Naive thymus-derived CD4-positive, alpha-beta T cell (primary cell): ENCODE data around the gene TNNC1. TPM values are rescaled to one million over a fixed set of nuclear protein-coding genes. Genes with fewer than 3 reads are reported as not detected.

Experiments used
- ATAC-seq: fragments of 150-1000 bp; cut with Tn5 transposase; 2 replicates; pipeline ENCODE4 v1.10.0; 2021; ENCODE audit warnings: mild to moderate bottlenecking, moderate library complexity
- CTCF ChIA-PET: fragments of 350-600 bp; sonication (Branson Sonifier 250); formaldehyde crosslinking; loops from one replicate; lab custom pipeline; 2021; ENCODE audit warnings: antibody characterized with exemption; lab: Charles Lee
- POLR2A ChIA-PET: fragments of 350-600 bp; sonication (Branson Sonifier 250); formaldehyde crosslinking; loops from one replicate; lab custom pipeline; 2021; ENCODE audit warnings: antibody characterized with exemption, inconsistent platforms; lab: Charles Lee
- DNase-seq, 9 donors: peaks; one replicate each; pipeline versions ENCODE4 v3.0.0 to v3.0.0-alpha.2; 2020 to 2022; ENCODE audit warnings: mixed read lengths in 1 of 9
- H3K27ac ChIP-seq: one replicate; pipeline ENCODE4 v1.7.0; 2013; ENCODE audit warnings: mild to moderate bottlenecking, low read depth, low read length, moderate library complexity
- H3K27me3 ChIP-seq, 2 donors: one replicate each; pipeline ENCODE4 v1.7.0; 2013; ENCODE audit warnings: low read length in 2 of 2, mild to moderate bottlenecking in 2 of 2, moderate library complexity in 2 of 2; ENCODE audit not compliant: control insufficient read depth in 2 of 2, insufficient read depth in 2 of 2
- H3K36me3 ChIP-seq, 3 experiments: 1 replicate in 2 of 3; 2 replicates in 1 of 3; pipeline ENCODE4 v1.7.0; 2013; ENCODE audit warnings: low read length in 3 of 3, mild to moderate bottlenecking in 3 of 3, moderate library complexity in 1 of 3; ENCODE audit not compliant: insufficient read depth in 3 of 3, control insufficient read depth in 2 of 3
- H3K4me1 ChIP-seq, 2 donors: one replicate each; pipeline ENCODE4 v1.7.0; 2013; ENCODE audit warnings: low read length in 2 of 2, mild to moderate bottlenecking in 2 of 2, moderate library complexity in 1 of 2; ENCODE audit not compliant: control insufficient read depth in 2 of 2, insufficient read depth in 2 of 2
- H3K4me3 ChIP-seq: 2 replicates; pipeline ENCODE4 v1.7.0; 2013; ENCODE audit warnings: mild to moderate bottlenecking, low read length
- H3K9me3 ChIP-seq, 3 experiments: 1 replicate in 2 of 3; 2 replicates in 1 of 3; pipeline ENCODE4 v1.7.0; 2013; ENCODE audit warnings: low read length in 3 of 3; ENCODE audit not compliant: control insufficient read depth in 2 of 3
- H3K27ac Mint-ChIP-seq, 9 donors: one replicate each; pipeline ENCODE4 v1.8.0; 2020 to 2022; ENCODE audit warnings: mixed read lengths in 9 of 9, mild to moderate bottlenecking in 8 of 9, moderate library complexity in 5 of 9, inconsistent platforms in 2 of 9
- H3K27me3 Mint-ChIP-seq, 5 donors: one replicate each; pipeline ENCODE4 v1.8.0; 2021 to 2022; ENCODE audit warnings: mixed read lengths in 5 of 5, mild to moderate bottlenecking in 1 of 5
- H3K36me3 Mint-ChIP-seq, 5 donors: one replicate each; pipeline ENCODE4 v1.8.0; 2020 to 2022; ENCODE audit warnings: mixed read lengths in 5 of 5, mild to moderate bottlenecking in 3 of 5, inconsistent platforms in 1 of 5
- H3K4me1 Mint-ChIP-seq, 7 donors: one replicate each; pipeline ENCODE4 v1.8.0; 2020 to 2022; ENCODE audit warnings: mixed read lengths in 7 of 7, mild to moderate bottlenecking in 3 of 7, inconsistent platforms in 1 of 7
- H3K4me3 Mint-ChIP-seq, 10 donors: one replicate each; pipeline ENCODE4 v1.8.0; 2020 to 2022; ENCODE audit warnings: mild to moderate bottlenecking in 10 of 10, mixed read lengths in 10 of 10, moderate library complexity in 6 of 10, inconsistent platforms in 2 of 10
- H3K9me3 Mint-ChIP-seq, 11 donors: one replicate each; pipeline ENCODE4 v1.8.0; 2020 to 2022; ENCODE audit warnings: mixed read lengths in 11 of 11, mild to moderate bottlenecking in 4 of 11, inconsistent platforms in 1 of 11, moderate library complexity in 1 of 11
- intact Hi-C, 2 donors: fragments of 100-400 bp; cut with micrococcal nuclease; formaldehyde crosslinking; loops; one replicate each; pipeline ENCODE4 v1.15.1; 2023
- polyA plus RNA-seq, 2 donors: library from polyadenylated mRNA; unstranded; fragments of 300-500 nt; fragmentation: Illumina TruSeq; gene quantifications; one replicate each; pipeline ENCODE4 v1.2.3, GENCODE V29; 2021
- total RNA-seq, 6 experiments: library from RNA in 5 of 6; stranded (reverse) in 5 of 6; gene quantifications; 1 replicate in 5 of 6; 2 replicates in 1 of 6; pipeline ENCODE4 v1.2.3 and lab custom pipeline; 2021 to 2026

Gene TNNC1
- total and polyA plus RNA-seq, 7 experiments from 2014 or later = 0.73 to 8.4 (median 3.5) TPM

- peaks cover 0 to 33% (median 0%) of the 10 kb centered on the region in 5 donors for H3K36me3 Mint-ChIP-seq
Measured at GRCh38 chr3:52484680-52485461, 31.0 kb upstream of the TNNC1 start.

GRCh38 chr3:52483577-52484381, 29.9 kb upstream of the TNNC1 start:
- Histone ChIP-seq H3K27me3 (no peaks in the 10 kb centered on the region), H3K4me3 (no peak overlapping the region), H3K36me3 (peaks cover 0 to 92% (median 14%) of the 10 kb centered on the region in 3 experiments), H3K27ac (no peak overlapping the region), H3K4me1 (no peaks in the 10 kb centered on the region), H3K9me3 (no peaks in the 10 kb centered on the region)
- H3K27ac Mint-ChIP-seq = peak overlapping the region in 2 of 9 donors; percentile 56 to 65
- DNase-seq = no peak
- peaks cover 0 to 36% (median 3%) of the 10 kb centered on the region in 5 donors for H3K36me3 Mint-ChIP-seq
- no peak for ATAC-seq
- ChIA-PET POLR2A (no interaction called here), CTCF (no interaction called here)
- no peak overlapping the region for H3K4me3 Mint-ChIP-seq
- H3K9me3 Mint-ChIP-seq = no peaks in the 10 kb centered on the region
- no peaks in the 10 kb centered on the region for H3K4me1 Mint-ChIP-seq
- intact Hi-C loops = no loop called here
- no peaks in the 10 kb centered on the region for H3K27me3 Mint-ChIP-seq

More at GRCh38 chr3:52484680-52485461, 31.0 kb upstream of the TNNC1 start:
- Histone ChIP-seq H3K27me3 (no peaks in the 10 kb centered on the region), H3K4me3 (no peak overlapping the region), H3K4me1 (no peaks in the 10 kb centered on the region), H3K9me3 (no peaks in the 10 kb centered on the region), H3K27ac (no peak overlapping the region), H3K36me3 (peaks cover 0 to 92% (median 12%) of the 10 kb centered on the region in 3 experiments)
- ChIA-PET POLR2A (no interaction called here), CTCF (no interaction called here)
- H3K27me3 Mint-ChIP-seq = no peaks in the 10 kb centered on the region
- no peak overlapping the region for H3K4me3 Mint-ChIP-seq
- ATAC-seq (no peak), DNase-seq (no peak)
- intact Hi-C loops = no loop called here
- H3K4me1 Mint-ChIP-seq = no peaks in the 10 kb centered on the region
- H3K27ac Mint-ChIP-seq = peak overlapping the region in 3 of 9 donors; percentile 23 to 41 (median 28)
- H3K9me3 Mint-ChIP-seq = no peaks in the 10 kb centered on the region

- intact Hi-C loops = no loop called here
- H3K36me3 Mint-ChIP-seq = peaks cover 0 to 35% (median 6%) of the 10 kb centered on the region in 5 donors
- POLR2A ChIA-PET = no interaction called here
- peaks cover 5 to 94% (median 21%) of the 10 kb centered on the region in 3 experiments for H3K36me3 ChIP-seq
- DNase-seq (no peak), ATAC-seq (no peak)
- no peaks in the 10 kb centered on the region for H3K27me3 Mint-ChIP-seq
- no peaks in the 10 kb centered on the region for H3K4me1 ChIP-seq
- peak overlapping the region in 1 of 9 donors; percentile 67 for H3K27ac Mint-ChIP-seq
- no peak overlapping the region for H3K4me3 Mint-ChIP-seq
- CTCF ChIA-PET = no interaction called here
- no peaks in the 10 kb centered on the region for H3K4me1 Mint-ChIP-seq
- H3K9me3 ChIP-seq = no peaks in the 10 kb centered on the region
- no peak overlapping the region for H3K27ac ChIP-seq
- H3K4me3 ChIP-seq = no peak overlapping the region
- H3K27me3 ChIP-seq = no peaks in the 10 kb centered on the region
- H3K9me3 Mint-ChIP-seq = no peaks in the 10 kb centered on the region
Measured at GRCh38 chr3:52483081-52483480, 29.2 kb upstream of the TNNC1 start.

DNA sequence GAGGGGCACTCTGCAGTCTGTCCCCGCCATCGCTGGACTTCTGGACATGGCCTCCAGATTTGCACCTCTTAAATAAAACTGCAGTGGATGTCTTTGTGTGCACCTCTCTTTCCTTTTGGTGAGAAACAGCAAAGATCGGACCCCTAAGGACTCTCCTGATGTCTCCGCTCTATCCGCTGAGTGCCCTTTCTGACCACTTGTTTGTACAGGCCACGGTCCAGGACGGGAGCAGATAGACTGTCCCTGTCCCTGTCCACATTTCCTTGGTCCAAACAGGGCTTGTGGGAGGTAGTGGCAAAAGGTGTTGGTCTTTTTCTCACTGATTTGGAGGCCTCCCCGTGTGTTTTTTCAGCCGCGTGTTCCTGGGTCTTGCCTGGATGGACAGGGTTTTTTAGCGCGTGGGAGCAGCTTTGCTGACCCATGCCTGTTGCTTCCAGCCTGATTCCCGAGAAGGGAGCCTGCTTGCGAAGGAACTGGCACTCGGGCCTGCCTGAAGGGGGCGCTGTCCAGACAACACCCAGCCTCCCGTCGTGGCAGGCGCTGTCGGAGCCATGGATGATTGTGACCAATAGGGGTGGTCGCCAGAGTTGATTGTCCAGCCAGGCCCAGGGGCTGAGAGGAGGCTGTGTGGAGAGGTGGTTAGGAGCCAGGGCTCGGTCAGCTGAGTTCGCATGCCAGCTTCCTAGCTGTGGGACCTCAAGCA, 28.1 kb upstream of the TNNC1 start:
- Histone ChIP-seq H3K4me3 (no peak overlapping the region), H3K4me1 (no peaks in the 10 kb centered on the region), H3K27me3 (no peaks in the 10 kb centered on the region), H3K27ac (no peak overlapping the region), H3K9me3 (no peaks in the 10 kb centered on the region), H3K36me3 (peaks cover 7 to 94% (median 29%) of the 10 kb centered on the region in 3 experiments)
- Mint-ChIP-seq H3K27ac (no peak overlapping the region), H3K4me1 (peaks cover 0 to 3% (median 0%) of the 10 kb centered on the region in 7 donors), H3K36me3 (peaks cover 0 to 36% (median 8%) of the 10 kb centered on the region in 5 donors), H3K4me3 (no peak overlapping the region), H3K9me3 (no peaks in the 10 kb centered on the region), H3K27me3 (no peaks in the 10 kb centered on the region)
- intact Hi-C loops = no loop called here
- ChIA-PET CTCF (no interaction called here), POLR2A (no interaction called here)
- ATAC-seq (no peak), DNase-seq (no peak)

DNA sequence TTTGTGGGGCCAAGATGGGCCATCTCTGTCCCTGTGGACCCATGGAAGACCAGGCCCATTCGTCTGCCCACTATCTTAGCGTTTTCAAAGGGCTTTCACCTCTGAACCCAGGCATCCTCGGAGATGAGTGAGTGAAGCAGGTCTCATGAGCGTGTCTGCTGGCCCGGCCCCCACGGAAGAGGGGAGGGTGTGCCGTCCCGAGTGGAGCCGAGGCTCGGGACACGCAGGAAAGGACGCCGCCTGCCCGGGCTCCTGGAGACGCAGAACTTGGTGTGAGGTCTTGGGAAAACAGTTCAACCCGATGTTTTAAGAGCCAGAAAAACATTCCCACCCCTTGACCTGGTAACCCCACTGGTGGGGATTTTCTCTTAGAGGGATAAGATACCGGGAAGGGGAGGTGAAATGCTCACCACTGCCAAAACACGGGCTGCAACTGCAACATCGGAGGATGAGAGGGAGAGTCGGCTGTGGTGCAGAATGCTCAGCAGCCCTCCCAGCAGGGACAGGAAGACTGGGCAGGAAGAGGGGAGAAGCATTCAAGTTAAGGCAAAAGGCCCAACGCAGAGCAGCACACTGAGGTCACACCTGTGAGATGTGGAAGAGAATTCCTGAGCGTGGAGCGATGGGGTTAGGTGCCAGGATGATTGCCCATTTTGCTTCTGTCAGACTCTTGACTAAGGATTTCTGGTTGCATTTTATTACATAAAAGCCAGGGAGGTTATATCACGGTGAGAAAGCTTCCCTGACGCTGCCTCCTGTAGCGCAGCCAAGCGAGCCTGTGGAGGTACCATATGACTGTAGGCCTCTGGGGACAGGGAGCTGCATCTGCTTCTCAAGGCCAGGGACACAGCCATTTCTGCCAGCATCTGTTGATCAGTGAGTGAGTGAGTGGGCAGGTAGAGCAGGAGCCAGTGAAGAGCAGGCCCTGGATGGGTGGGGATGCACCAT, 27.2 kb upstream of the TNNC1 start:
- peak overlapping the region in 2 of 9 donors; percentile 17 to 36 for H3K27ac Mint-ChIP-seq
- intact Hi-C loops = no loop called here

More for the DNA sequence above, 27.2 kb upstream of the TNNC1 start:
- ChIA-PET CTCF (interaction anchor here (0.9 kb wide), 1 partner anchor 8 kb away, joined by 3 read pairs; no protein-coding TSS in a partner anchor), POLR2A (no interaction called here)
- Mint-ChIP-seq H3K4me3 (peak overlapping the region in 1 of 10 donors; percentile 3), H3K4me1 (peaks cover 0 to 3% (median 0%) of the 10 kb centered on the region in 7 donors), H3K36me3 (peaks cover 0 to 36% (median 8%) of the 10 kb centered on the region in 5 donors), H3K9me3 (no peaks in the 10 kb centered on the region), H3K27me3 (no peaks in the 10 kb centered on the region)
- Histone ChIP-seq H3K27me3 (no peaks in the 10 kb centered on the region), H3K4me1 (no peaks in the 10 kb centered on the region), H3K9me3 (no peaks in the 10 kb centered on the region), H3K36me3 (peaks cover 7 to 91% (median 29%) of the 10 kb centered on the region in 3 experiments), H3K27ac (no peak overlapping the region), H3K4me3 (no peak overlapping the region)
- DNase-seq (no peak), ATAC-seq (no peak)
